ENCODE measurements around the gene ABHD5.

Gene ABHD5

DNA sequence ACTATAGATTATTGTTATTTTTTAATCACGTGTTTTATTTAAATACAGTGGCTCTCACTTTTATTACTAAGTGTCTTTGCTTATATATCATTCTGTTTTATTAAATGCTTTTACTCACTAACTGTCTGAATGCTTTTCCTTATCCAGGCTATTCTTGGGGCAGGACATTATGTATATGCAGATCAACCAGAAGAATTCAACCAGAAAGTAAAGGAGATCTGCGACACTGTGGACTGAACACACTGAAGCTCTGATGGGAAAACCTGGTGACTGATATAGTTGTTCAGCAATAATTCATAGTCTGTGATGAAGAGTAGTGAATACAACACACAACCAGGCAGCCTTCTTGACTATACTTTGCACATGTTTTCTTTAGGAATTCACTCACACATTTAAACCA is 27.6 kb downstream of the ABHD5 start:
- no peak for DNase-seq

DNA sequence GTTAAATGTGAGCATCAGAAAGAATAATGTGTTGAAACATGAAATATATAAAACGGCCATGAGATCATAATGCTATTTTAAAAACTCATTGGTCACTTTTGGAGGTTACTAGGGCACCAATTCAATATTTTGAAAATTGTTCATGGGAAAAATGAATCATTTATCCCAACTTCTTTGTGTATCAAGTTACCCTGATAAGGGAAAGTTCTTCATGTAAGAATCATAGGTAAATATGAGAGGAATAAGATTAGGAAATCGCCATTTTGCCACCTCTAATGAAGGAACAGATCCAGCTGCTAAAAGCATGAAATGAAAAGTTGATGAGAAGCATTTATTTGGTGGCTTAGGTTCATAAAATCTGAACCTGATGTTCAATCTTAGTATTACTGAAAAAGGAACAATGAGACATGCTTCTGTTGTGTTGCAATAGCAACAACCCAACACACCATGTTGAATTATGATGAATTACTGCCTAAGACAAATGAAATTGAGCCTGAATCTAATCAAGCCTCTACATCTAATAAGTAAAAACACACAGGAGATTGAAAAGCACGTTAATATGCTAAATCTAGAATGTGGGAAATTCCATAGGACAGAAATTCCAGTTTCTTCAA is 32.5 kb downstream of the ABHD5 start:
- DNase-seq: no peak

DNA sequence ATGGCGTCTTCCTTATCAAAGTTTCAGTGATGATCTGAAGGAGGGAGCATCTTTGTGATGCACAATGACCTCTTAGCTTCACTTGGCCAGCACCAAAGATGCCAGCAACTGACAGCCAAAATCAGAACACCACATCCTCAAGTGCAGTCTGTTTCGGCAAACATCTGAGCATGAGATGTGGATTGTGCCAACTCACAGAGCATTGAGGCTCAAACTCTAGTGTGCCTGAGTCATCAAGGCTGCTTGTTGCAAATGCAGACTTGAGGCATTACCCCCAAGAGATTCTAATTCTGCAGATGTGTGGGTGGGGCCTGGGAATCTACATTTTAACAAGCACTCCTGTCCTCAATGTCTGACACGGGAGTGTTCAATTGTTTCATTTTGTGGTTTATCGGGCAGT is 35.8 kb downstream of the ABHD5 start:
- DNase-seq: no peak

DNA sequence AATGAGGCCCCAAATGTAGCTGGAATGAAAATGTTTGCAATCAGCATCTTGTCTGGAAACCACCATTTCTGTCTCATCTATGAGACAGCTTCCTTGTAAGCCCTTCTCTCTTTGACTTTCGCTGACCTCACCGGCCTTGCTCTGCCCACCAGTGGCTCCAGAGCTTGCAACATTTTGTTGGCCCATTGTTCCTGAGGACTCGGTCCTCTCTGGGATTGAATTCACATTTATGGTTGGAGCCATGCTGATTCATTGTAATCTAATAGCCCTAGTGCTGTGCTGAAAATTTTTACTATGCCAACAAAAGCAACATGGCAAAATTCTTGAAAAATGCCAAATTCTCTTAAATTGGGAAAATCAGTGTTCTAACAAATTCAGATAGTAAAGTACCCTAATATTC is 37.2 kb downstream of the ABHD5 start:
- no peak for DNase-seq

DNA sequence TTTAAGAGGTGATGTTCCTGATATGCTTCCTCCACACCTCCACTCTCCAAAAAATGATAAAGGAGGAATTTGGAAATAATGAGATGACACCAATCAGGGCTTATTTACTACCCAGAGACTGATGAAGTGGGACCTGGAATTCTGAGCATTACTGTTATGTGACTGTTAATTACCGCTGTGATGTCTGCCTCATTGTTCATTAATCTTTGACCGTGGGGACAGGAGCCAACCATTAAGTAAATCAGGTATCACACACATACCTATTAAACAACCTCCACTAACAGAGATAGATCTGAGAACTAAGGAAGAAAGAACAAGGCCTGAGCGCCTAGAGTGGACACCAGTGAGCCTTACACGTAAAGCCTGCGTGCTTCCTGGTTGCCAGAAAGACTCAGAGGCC is 37.7 kb downstream of the ABHD5 start:
- no peak for DNase-seq

DNA sequence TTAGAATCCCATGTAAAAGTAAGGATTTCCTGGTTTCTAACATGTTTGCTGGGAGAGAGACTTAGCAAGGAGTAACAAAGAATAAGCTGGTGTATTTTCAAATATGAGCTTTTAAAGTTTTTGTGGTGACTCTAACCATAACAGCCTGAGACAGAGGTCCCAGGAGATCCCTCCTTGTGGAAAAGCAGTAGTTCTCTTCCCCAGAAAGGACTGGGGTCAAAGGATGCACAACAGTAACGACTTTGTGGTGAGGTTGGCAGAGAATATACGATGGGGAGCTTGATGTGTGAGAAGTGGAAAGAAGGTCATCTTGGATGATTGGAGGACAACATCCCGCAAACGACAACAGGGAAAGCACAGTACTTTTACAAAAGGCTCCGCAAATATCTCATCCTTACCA is 38.2 kb downstream of the ABHD5 start:
- no peak for DNase-seq

DNA sequence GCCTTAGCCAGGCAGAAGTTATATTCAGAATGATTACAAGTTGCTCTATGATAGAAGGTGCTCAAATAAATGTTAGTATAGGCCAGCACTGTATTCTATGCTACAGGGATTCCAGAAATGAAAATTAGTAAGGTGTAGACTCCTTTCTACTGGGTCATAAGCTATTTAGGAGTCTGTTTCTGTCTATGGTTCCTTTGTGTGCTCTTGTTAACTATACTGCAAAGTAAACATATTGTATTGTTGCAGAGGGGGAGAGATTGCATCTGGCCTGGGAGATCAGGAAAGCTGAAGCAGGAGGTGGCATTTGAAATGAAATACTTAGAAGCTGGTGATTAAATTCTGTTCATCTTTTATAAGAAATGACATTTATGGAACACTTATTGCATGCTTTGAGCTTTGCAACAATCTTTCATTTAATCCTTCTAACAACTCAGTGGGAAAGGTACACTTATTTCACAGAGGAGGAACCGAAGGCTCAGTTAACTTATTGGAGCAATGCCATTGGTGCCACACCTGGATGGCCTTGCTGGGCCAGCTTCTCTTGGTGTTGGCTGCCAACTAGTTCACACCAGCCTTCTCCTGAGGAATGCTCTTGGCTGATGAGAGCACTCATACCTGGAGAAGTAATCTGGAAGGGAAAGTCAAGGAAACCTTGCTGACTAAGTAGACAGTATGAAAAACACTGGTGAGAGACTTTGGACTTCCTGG is 39.1 kb downstream of the ABHD5 start:
- DNase-seq: no peak

DNA sequence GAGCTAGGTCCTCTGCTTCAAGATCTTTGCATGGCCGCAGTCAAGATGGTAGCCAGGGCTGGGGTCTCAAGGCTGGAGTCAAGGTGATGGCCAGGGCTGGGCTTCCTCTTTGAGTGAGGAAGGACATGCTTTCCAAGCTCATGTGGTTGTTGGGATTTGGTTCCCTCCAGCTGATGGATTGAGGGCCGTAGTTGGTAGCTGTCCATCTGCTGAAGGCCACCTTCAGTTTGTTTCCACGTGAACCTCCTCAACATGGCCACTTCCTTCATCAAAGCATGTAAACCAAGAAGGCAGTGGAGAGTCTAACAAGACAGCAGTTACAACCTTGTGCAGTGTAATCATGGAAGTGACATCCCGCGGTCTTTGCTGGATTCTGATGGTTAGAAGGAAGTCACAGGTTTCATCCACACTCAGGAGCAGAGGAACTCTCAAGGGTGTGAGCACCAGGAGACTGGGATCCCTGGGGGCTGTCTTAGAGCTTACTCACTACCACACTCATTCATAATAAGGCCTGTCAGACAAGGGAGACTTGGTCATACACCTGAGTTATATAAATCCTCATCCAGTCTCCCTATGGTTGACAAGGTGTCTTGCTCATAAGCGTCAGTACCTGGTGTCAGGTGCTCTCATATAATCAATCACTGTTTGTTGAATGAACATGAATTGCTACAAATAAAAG is 42.1 kb downstream of the ABHD5 start:
- no peak for DNase-seq

DNA sequence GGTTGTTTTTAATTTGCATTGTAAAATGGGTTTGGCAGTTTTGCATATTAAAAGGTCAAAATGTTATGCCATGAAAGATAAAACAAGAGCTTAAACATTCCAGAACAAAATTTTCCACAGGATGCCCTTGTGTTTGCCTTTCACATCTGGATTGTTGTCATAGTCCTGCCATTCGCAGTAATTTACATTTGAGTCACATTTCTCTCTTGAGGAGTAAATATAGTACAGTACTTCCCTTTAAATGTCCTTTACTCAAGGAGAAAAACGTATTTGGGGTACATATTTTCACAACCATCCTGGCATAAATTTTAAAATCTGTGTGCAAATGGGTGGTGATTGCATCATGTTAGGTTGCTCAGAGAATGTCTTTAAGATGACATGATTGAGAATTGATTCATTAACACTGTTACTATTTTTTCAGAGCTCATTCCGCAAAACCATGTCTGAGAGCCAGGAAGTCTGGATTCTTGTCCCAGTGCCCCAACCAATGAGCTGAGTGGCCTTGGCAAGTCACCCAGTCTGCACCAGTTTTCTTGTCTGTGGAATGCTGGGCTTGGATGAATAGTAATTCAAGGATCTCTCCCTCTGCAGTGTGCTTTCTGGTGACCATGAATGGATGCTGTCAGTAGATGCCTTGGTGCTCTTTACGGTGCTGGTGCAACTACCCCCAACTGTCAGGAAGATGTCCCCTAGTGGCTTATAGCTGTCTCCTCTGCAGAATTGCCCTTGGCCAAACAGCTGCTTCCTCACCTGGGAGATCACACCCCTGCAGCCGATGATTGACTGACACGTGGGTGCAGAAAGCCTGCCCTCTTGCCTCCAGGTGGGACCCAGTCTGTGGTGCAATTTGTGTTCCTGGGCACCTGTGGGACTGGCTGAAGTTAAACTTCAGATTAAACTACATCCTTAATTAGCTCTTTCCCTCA is 43.0 kb downstream of the ABHD5 start:
- DNase-seq: peak in 5 of 56 donors; percentile 5 to 39 (median 12)

DNA sequence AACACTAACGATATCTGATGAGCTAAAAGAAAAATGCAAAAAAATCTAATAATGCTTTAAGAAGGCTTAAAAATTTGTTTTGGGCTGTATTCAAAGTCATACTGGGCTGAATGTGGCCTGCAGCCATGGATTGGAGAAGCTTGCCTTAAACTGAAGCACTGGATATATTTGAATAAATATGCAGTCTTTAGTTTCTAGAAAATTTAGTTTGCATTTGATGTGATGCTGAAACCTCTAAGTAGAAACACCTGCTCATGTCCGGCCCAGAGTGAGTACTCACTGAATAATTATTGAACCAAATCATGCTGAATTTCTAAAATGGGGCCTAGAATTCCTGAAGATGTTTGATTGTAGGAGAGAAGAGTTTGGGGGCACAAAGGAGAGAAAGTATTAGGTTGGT is 43.9 kb downstream of the ABHD5 start:
- DNase-seq: no peak

DNA sequence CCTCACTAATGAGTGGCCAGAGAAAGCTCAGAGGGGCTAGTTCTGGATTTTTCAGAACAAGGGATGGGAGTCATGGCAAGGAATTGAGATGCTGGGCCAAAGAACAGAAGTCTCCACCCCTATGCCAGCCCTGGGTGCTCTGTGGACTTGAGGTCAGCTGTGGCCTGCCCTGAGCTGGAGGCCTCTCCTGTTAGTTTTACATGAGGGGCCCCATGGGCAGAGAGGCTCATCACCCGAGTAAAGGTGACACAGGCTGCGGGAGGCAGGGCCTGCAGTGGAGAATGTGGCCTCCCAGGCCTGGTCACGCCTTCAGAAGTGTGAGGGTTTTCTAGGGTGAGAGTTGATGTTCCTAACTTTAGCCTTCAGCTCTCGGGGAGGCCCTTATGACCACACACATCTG is 44.9 kb downstream of the ABHD5 start:
- no peak for DNase-seq

DNA sequence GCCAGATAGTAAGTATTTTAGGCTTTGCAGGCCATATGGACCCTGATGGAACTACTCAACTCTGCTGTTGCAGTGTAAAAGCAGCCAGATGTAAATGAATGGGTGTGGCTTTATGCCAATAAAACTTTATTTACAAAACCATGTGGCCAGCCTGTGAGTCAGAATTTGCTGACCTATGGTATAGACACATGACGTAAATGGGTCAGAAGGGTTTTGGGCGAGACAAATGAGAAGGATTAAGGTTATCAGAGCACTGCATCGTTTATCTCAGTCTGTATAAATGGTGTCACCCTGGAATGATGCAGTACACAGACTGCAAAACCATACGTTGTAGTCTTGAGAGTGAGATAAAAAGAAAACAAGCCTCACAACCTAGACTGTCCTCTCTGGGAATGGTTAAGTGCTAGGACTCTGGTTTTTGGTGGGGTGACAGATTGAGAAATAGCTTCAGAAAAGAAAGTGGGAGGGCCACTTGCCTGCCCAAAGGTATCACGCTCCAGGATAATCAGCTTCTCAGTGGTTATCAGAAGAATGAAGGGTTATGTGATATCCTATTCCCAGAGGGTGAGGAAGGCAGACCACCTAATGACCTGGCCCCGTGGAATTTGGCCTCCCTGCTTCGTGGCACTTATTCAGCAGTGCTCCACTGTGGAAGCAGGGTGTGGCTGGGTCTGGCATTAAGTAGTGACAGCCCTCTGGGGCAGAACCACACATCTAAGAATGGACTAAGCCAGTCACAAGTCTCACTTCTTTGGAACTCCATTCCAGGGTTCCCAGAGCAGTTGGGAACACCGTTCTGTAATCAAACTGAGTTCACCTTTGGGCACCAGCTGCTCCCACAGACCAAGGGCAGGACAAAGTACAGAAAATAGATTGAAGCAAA is 46.1 kb downstream of the ABHD5 start:
- no peak for DNase-seq

DNA sequence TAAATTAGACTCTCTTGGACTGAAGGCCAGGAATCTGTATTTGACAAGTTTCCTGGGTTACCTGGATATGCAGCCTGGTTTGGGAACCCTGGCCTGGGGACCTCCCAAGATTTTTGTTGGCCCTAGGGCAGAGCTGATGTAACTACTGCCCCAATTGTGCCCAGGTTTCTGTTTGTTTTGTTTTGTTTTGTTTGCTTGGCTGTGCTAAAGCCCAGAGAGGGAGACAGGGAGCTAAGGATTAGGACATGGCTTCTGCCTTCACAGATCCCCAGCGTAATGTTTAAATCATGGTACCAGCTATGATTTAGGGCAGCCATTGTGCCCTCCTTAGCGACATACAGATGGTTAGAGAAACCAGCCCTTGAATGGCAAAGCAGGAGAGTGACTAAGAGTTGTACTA is 47.6 kb downstream of the ABHD5 start:
- DNase-seq: no peak

DNA sequence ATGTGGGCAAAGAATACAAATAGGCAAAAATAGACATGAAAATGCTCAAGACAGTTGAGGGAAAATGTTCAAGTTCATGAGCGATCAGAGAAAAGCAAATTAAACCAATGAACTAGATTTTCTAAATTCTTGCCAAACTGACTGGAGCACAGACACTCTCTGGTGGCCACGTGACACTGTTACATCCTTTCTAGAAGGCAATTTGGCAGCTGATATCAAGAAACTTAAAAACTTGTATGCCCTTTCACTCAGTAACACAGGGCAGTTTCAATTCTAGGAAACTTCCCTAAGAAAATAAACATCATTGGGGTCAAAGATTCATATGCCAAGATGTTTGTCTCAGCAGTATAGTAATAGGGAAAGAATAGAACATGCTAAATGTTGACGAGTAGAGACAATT is 52.2 kb downstream of the ABHD5 start:
- no peak for DNase-seq

DNA sequence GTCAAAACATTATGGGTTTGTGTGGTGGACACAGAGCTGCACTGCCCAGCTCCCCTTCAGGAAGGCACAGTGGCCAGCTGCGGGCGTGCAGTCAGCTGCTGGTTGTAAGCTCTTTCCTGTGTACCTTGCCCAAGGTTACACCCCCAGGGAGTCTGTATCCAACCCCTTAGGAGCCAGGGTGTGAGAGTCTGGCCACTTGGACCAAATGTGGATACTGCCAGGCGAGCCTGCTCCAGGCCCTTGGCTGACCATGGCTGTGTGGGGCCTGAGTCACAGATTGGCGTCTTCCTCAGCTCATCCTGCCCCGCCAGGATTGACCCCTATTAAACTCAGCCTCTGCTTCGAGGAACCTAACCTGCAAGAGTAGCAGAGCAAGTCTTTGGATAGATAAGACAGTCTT is 56.9 kb downstream of the ABHD5 start:
- DNase-seq: no peak

DNA sequence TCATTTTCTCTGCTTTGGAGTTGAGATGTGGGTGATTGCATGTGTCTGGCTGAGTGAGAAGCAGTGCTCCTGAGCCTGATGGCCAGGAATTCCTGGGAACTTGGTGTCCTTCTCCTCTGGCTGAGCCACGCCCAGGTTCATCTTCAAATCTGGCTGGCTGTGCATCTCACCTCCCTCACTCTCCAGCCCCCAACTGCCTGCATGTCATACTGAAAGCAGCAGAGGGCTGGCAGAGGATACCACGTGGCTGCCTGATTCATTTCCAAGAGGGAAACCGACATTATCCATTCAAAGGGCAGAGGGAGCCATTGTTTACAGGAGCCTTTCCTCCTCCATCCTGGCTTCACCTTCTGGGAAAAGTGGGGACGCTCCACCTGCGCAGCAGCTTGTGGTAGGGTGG is 57.4 kb downstream of the ABHD5 start:
- DNase-seq: peak in 4 of 56 donors; percentile 11 to 30 (median 22)

DNA sequence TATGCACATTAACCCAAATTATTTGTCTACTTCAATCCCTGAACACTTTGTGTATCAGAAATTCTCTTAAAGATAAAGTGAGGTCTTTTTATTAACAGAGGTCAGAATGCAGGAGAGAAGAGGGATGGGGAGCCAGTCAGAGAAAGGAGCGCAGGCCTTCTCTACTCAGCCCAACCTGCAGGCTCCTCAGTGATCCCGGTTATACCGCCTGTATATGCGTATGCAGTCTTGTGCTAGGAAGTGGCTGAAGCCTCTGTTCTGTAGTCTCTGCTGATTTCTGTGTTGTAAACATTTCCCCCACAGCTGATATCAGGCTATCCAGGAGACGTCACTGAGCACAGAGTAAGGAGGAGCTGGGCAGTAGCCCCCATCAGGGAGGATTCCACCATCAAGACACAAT is 57.9 kb downstream of the ABHD5 start:
- no peak for DNase-seq

DNA sequence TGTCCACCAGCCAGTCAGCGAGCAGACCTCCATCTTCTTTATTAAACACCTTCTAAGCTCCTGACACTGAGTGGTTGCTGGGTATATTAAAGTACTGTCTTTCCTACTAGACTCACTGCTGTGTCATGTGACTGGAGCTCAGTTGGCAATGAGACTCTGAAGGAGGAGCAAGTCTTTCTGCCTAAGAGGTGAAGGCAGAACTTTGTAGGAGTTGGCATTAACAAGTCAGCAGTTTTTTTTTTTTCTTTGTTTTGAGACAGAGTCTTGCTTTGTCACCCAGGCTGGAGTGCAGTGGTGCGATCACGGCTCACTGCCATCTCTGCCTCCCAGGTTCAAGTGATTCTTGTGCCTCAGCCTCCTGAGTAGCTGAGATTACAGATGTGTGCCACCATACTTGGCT is 62.2 kb downstream of the ABHD5 start:
- DNase-seq: no peak

DNA sequence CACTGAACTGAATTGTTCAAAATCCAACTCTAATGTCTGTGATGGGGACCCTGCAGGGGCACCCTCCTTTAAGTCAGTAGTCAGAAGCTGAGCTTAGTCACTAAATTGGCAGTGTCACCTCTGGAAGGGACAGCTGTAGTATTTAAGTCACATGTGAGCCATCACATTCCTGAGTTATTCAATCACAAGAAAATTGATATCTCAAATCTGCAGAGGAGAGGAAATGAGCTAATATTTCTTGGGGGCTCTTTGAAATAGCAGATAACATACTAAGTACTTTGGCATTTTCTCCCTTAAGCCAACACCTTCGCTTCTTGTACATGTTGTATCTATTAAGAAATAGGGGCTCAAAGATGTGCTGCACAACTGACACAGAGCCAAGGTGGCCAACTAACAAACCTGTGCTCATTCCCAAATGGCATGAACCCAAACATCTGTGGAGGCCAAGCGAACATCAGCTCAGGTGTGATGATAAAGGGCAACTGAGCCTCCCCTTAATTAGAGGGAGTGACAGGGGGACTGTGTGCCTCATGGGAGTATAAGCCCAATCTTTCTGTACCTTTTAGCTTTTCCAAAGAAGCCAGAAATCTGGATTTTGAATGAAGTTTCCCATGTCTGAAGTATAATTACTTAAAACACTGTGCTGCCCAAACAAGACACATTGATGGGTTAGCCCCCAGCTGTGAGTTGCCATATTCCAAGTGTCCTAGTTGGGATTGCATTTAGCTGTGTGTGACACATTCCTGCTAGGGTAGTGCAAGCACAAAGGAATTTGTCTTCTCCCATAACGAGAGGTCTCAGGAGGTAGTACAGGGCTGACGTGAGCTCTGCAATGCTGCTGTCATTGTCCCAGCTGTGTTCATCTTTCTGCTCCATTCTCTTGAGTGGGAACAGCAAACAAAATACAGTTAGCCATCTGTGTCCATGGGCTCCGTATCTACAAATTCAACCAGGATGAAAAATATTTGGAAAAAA is 63.3 kb downstream of the ABHD5 start:
- no peak for DNase-seq
